BLaER1 treated with 17β-estradiol and CSF1 and Interleukin-3, amounts not matched to agents 10 nM and 100 nM (cell line): ENCODE data around the gene MED9.
A peak's percentile ranks its signal among the peaks of the same experiment; 100 is the strongest.
"Not testable (repeated sequence)": the region's sequence is repeated elsewhere in the genome, so short reads cannot be mapped to it uniquely, and the experiment has no call there.

Source experiments
- H3K27ac ChIP-seq, 11 experiments: shearing (Covaris generic); formaldehyde crosslinking; 2 replicates each; pipeline ENCODE4 v1.8.1; 2022
- H3K27me3 ChIP-seq, 11 experiments: shearing (Covaris generic); formaldehyde crosslinking; 2 replicates each; pipeline ENCODE4 v1.8.1; 2022
- H3K36me3 ChIP-seq, 11 experiments: shearing (Covaris generic); formaldehyde crosslinking; 2 replicates each; pipeline ENCODE4 v1.8.1; 2022
- H3K4me1 ChIP-seq, 10 experiments: shearing (Covaris generic); formaldehyde crosslinking; 2 replicates each; pipeline ENCODE4 v1.8.1; 2022
- H3K4me2 ChIP-seq, 11 experiments: shearing (Covaris generic); formaldehyde crosslinking; 2 replicates each; pipeline ENCODE4 v1.8.1; 2022
- H3K4me3 ChIP-seq, 10 experiments: shearing (Covaris generic); formaldehyde crosslinking; 2 replicates each; pipeline ENCODE4 v1.8.1; 2022
- H3K9ac ChIP-seq, 11 experiments: shearing (Covaris generic); formaldehyde crosslinking; 2 replicates each; pipeline ENCODE4 v1.8.1; 2022
- H3K9me3 ChIP-seq, 11 experiments: shearing (Covaris generic); formaldehyde crosslinking; replicated peaks in 1 of 11; 2 replicates each; pipeline ENCODE4 v1.8.1; 2022
- H4K20me1 ChIP-seq, 11 experiments: shearing (Covaris generic); formaldehyde crosslinking; 2 replicates each; pipeline ENCODE4 v1.8.1; 2022
- Cebpa-rat ChIP-seq, 11 experiments: shearing (Covaris generic); IDR thresholded peaks; 2 replicates each; pipeline ENCODE4 v1.8.1; 2022

Gene MED9

GRCh38 chr17:17462048-17462824 lies 14.6 kb upstream of the MED9 start:
- Histone ChIP-seq H3K9me3 (peaks cover 0 to 8% (median 7%) of the 10 kb centered on the region in 11 experiments; a peak in 14 of 22 replicates), H3K27me3 (no peaks in the 10 kb centered on the region), H3K4me1 (peaks cover 0 to 15% (median 12%) of the 10 kb centered on the region in 10 experiments; a peak in 13 of 20 replicates), H3K36me3 (no peaks in the 10 kb centered on the region), H3K4me3 (no peak overlapping the region), H3K27ac (no peak overlapping the region), H4K20me1 (no peaks in the 10 kb centered on the region), H3K4me2 (peak overlapping the region in 8 of 11 experiments; percentile 15 to 68 (median 41); a peak in 14 of 22 replicates), H3K9ac (no peak overlapping the region; a peak in 1 of 22 replicates)
- no peak for TF ChIP-seq Cebpa-rat (IDR thresholded peaks at IDR 0.05)

DNA sequence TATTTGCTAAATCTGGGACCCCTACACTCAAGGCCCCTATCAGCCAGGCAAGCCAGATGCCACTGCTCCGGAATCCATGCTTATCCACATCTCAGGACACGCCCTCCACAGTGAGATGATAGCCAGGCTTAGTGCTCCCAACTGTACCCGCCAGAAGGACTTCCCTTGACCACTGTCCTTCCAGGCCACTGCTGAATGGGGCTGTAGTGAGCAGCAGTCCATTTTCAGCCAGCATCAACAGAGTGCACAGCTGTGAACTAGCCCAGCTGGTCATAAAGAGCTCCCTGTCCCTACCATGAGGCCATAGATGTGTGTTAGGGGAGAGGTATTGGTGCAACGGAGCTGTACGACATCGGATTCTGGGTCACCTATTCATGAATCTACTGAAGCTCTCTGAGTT lies 13.0 kb upstream of the MED9 start:
- no peak overlapping the region for H3K9ac ChIP-seq

DNA sequence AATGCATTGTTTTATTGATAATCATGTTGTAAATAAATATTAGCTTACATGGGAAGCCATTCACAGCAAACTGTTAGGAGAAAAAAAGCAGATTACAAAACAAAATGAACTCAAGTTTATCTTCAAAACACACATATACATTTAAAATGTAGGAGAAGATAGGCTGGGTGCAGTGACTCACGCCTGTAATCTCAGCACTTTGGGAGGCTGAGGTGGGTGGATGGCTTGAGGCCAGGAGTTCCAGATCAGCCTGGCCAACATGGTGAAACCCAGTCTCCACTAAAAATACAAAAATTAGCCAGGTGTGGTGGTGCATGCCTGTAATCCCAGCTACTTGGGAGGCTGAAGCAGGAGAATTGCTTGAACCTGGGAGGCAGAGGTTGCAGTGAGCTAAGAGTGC lies 10.9 kb upstream of the MED9 start:
- H3K27me3 ChIP-seq, H4K20me1 ChIP-seq, H3K9me3 ChIP-seq, H3K4me2 ChIP-seq, H3K9ac ChIP-seq, H3K4me3 ChIP-seq, H3K36me3 ChIP-seq, H3K27ac ChIP-seq: not testable (repeated sequence)
- H3K4me1 ChIP-seq, result peaks cover 0 to 15% (median 12%) of the 10 kb centered on the region in 10 experiments; a peak in 13 of 20 replicates

More for the DNA sequence above, 13.0 kb upstream of the MED9 start:
- Histone ChIP-seq H4K20me1 (no peaks in the 10 kb centered on the region), H3K4me2 (no peak overlapping the region), H3K27me3 (no peaks in the 10 kb centered on the region), H3K36me3 (no peaks in the 10 kb centered on the region), H3K4me1 (peaks cover 0 to 15% (median 12%) of the 10 kb centered on the region in 10 experiments; a peak in 13 of 20 replicates), H3K9me3 (peaks cover 0 to 8% (median 7%) of the 10 kb centered on the region in 11 experiments; a peak in 14 of 22 replicates), H3K4me3 (no peak overlapping the region), H3K27ac (no peak overlapping the region)
- TF ChIP-seq Cebpa-rat (IDR thresholded peaks at IDR 0.05), result no peak

DNA sequence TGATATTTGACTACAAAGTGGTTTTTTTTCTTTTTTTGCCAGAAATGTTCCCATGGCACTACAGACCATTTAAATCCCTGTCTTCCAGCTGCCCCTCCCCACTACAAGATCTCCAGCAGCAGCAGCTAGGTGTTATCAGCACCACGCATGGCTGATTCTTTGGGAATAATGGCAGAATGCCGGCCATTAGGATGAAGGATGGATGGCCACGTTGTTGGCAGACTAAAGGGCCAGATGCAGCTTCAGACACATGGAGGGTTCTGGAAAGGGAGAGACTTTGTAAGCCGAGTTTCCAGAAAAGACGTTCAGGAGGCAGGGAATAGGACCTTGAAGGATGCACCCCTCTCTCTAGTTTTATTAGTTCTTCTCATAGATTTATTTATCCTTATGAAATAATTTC lies 10.3 kb upstream of the MED9 start:
- Histone ChIP-seq H3K4me3 (no peak overlapping the region), H4K20me1 (no peaks in the 10 kb centered on the region), H3K27me3 (no peaks in the 10 kb centered on the region), H3K4me2 (no peak overlapping the region), H3K4me1 (peaks cover 0 to 18% (median 12%) of the 10 kb centered on the region in 10 experiments; a peak in 13 of 20 replicates), H3K9ac (no peak overlapping the region), H3K9me3 (no peaks in the 10 kb centered on the region), H3K36me3 (no peaks in the 10 kb centered on the region), H3K27ac (no peak overlapping the region)
- TF ChIP-seq Cebpa-rat (IDR thresholded peaks at IDR 0.05), result no peak

DNA sequence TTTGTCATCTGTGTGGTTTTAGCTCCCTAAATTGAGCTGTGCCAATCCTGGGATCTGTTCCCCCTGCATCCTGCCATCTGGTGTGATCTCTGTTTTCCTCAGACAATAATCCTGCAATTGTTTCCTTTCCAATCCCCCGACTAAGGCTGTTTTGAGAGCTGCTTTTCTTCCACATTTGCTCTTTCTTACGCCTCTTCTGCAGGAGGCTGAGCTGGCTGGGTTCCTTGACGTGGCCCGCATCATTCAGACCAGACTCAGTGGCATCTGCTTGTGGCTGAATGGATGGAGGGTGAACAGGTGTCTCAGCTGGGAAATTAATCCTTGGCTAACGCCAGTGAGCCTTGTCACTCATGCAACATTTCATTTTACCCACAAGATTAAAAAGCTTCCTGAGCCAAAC lies 9.8 kb upstream of the MED9 start:
- no peak for TF ChIP-seq Cebpa-rat (IDR thresholded peaks at IDR 0.05)
- H3K27me3 ChIP-seq, result no peaks in the 10 kb centered on the region
- no peak overlapping the region for H3K27ac ChIP-seq

GRCh38 chr17:17467720-17468119 lies 9.1 kb upstream of the MED9 start:
- Histone ChIP-seq H3K4me2 (no peak overlapping the region), H3K9ac (no peak overlapping the region), H3K27me3 (no peaks in the 10 kb centered on the region), H3K4me1 (peaks cover 0 to 6% (median under 1%) of the 10 kb centered on the region in 10 experiments; a peak in 9 of 20 replicates), H3K27ac (no peak overlapping the region), H3K36me3 (no peaks in the 10 kb centered on the region), H4K20me1 (no peaks in the 10 kb centered on the region), H3K4me3 (no peak overlapping the region), H3K9me3 (no peaks in the 10 kb centered on the region)
- TF ChIP-seq Cebpa-rat (IDR thresholded peaks at IDR 0.05), result no peak

More for the DNA sequence above, 9.8 kb upstream of the MED9 start:
- Histone ChIP-seq H3K4me3 (no peak overlapping the region), H3K9ac (no peak overlapping the region), H3K9me3 (no peaks in the 10 kb centered on the region), H3K36me3 (no peaks in the 10 kb centered on the region), H3K4me2 (no peak overlapping the region), H4K20me1 (no peaks in the 10 kb centered on the region), H3K4me1 (peaks cover 0 to 13% (median 8%) of the 10 kb centered on the region in 10 experiments; a peak in 13 of 20 replicates)

GRCh38 chr17:17468217-17469010 lies 8.4 kb upstream of the MED9 start:
- H3K4me2 ChIP-seq, result no peak overlapping the region
- no peaks in the 10 kb centered on the region for H3K27me3 ChIP-seq
- no peak overlapping the region for H3K4me3 ChIP-seq
- TF ChIP-seq Cebpa-rat (IDR thresholded peaks at IDR 0.05), result no peak
- H3K4me1 ChIP-seq, result peaks cover 0 to 6% (median 0%) of the 10 kb centered on the region in 10 experiments; a peak in 2 of 20 replicates
- no peaks in the 10 kb centered on the region for H3K9me3 ChIP-seq
- no peak overlapping the region for H3K9ac ChIP-seq
- H4K20me1 ChIP-seq, result no peaks in the 10 kb centered on the region
- H3K27ac ChIP-seq, result no peak overlapping the region
- no peaks in the 10 kb centered on the region for H3K36me3 ChIP-seq

DNA sequence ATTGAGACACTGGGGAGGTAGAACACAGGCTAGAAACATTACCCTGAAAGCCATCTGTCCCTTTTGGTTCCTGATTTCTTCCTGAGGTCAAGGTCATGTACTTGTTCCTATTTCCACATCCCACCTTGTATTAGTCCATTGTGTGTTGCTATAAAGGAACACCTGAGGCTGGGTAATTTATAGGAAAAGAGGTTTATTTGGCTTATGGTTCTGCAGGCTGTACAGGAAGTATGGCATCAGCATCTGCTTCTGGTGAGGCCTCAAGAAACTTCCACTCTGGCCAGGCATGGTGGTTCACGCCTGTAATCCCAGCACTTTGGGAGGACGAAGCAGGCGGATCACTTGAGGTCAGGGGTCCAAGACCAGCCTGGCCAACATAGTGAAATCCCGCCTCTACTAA lies 7.4 kb upstream of the MED9 start:
- H3K4me2 ChIP-seq, result no peak overlapping the region
- H3K27ac ChIP-seq, result no peak overlapping the region
- no peaks in the 10 kb centered on the region for H4K20me1 ChIP-seq
- H3K9me3 ChIP-seq, result no peaks in the 10 kb centered on the region
- no peaks in the 10 kb centered on the region for H3K36me3 ChIP-seq
- no peaks in the 10 kb centered on the region for H3K27me3 ChIP-seq
- peaks cover 0 to 6% (median 0%) of the 10 kb centered on the region in 10 experiments; a peak in 2 of 20 replicates for H3K4me1 ChIP-seq
- TF ChIP-seq Cebpa-rat (IDR thresholded peaks at IDR 0.05), result no peak
- H3K4me3 ChIP-seq, result no peak overlapping the region
- no peak overlapping the region for H3K9ac ChIP-seq

- Histone ChIP-seq H4K20me1 (no peaks in the 10 kb centered on the region), H3K9ac (no peak overlapping the region), H3K27me3 (no peaks in the 10 kb centered on the region), H3K27ac (no peak overlapping the region), H3K4me1 (peaks cover 0 to 6% (median 0%) of the 10 kb centered on the region in 10 experiments; a peak in 2 of 20 replicates), H3K4me3 (no peak overlapping the region), H3K4me2 (no peak overlapping the region), H3K36me3 (no peaks in the 10 kb centered on the region), H3K9me3 (no peaks in the 10 kb centered on the region)
- no peak for TF ChIP-seq Cebpa-rat (IDR thresholded peaks at IDR 0.05)
Measured at GRCh38 chr17:17469996-17470395, 6.8 kb upstream of the MED9 start.
